ENCODE data around the gene MAMDC2. TPM values are rescaled to one million over a fixed set of nuclear protein-coding genes. Genes with fewer than 3 reads are reported as not detected.

MAMDC2 gene
- total RNA-seq, 1 experiment from 2014 or later: 1.2 TPM

GRCh38 chr9:70111641-70112236, 68.1 kb downstream of the MAMDC2 start:
- Histone ChIP-seq H3K4me2 (ENCODE audit: low read length) (peak overlapping the region; percentile 13), H3K27ac (ENCODE audit: low read depth, low read length) (no peak overlapping the region), H4K20me1 (ENCODE audit: insufficient read depth) (no peaks in the 10 kb centered on the region), H3K79me2 (ENCODE audit: insufficient read depth, low read length) (no peaks in the 10 kb centered on the region), H3K4me3 (replicated peaks in 1 of 2; ENCODE audit: low read depth in 1 of 2, low read length in 2 of 2) (no peak overlapping the region), H2AFZ (ENCODE audit: low read depth, low read length, poor library complexity, severe bottlenecking) (no peak overlapping the region), H3K9me3 (ENCODE audit: control insufficient read depth in 1 of 2, insufficient read depth in 1 of 2, low read depth in 1 of 2, low read length in 2 of 2) (no peaks in the 10 kb centered on the region), H3K9ac (ENCODE audit: low read length) (no peak overlapping the region), H3K27me3 (ENCODE audit: insufficient read depth, low read length) (no peaks in the 10 kb centered on the region), H3K9me2 (ENCODE audit: insufficient read depth) (no peaks in the 10 kb centered on the region), H3K4me1 (ENCODE audit: control insufficient read depth in 1 of 2, insufficient read depth in 2 of 2, low read length in 2 of 2) (peaks cover 4 to 32% of the 10 kb centered on the region in 2 experiments; a peak in 3 of 4 replicates), H3K36me3 (ENCODE audit: control insufficient read depth in 1 of 2, insufficient read depth in 2 of 2, low read length in 2 of 2) (no peaks in the 10 kb centered on the region)
- intact Hi-C loops (cut with micrococcal nuclease): loop anchor here (1.0 to 5.0 kb wide), 4 partner anchors 116 to 689 kb away; no protein-coding TSS in a partner anchor
- ATAC-seq (peak; percentile 34; the same call in 1 of the 2 replicates), DNase-seq (ENCODE audit: low read depth, low spot score) (peak; percentile 44)
- TF ChIP-seq FOSL1 (IDR thresholded peaks at IDR 0.05; ENCODE audit: low read depth) (peak; percentile 28; the same call in 1 of the 2 replicates), RAD21 (IDR thresholded peaks at IDR 0.05; ENCODE audit: low read depth) (no peak), CEBPB (IDR thresholded peaks at IDR 0.05; ENCODE audit: low read depth) (no peak), SP1 (IDR thresholded peaks at IDR 0.05; ENCODE audit: low read depth) (peak; percentile 18; the same call in 1 of the 2 replicates), ATF3 (IDR thresholded peaks at IDR 0.05) (no peak), ZFX (IDR thresholded peaks at IDR 0.05) (no peak)
- ChIA-PET CTCF (interaction anchor here (0.6 to 7.5 kb wide), 25 partner anchors 10 to 523 kb away, joined by 3 to 205 read pairs (median 5); partner anchors contain the start of gene APBA1), POLR2A (interaction anchor here (1.2 to 1.6 kb wide), 2 partner anchors 136 to 141 kb away, joined by 3 to 5 read pairs; no protein-coding TSS in a partner anchor), RAD21 (ENCODE audit: low non-redundant PET in 1 of 2, low total read pairs in 2 of 2, uncharacterized antibody in 2 of 2, unreplicated experiment in 2 of 2) (interaction anchor here (0.9 to 3.2 kb wide), 4 partner anchors 81 to 491 kb away, joined by 3 to 19 read pairs (median 8); no protein-coding TSS in a partner anchor)
- no TSS peak for BruUV-seq (replicated peaks)

GRCh38 chr9:70112981-70113380, 69.3 kb downstream of the MAMDC2 start:
- ChIA-PET POLR2A (interaction anchor here (1.3 to 1.5 kb wide), 2 partner anchors 137 to 165 kb away, joined by 3 read pairs; no protein-coding TSS in a partner anchor), RAD21 (ENCODE audit: low non-redundant PET in 1 of 2, low total read pairs in 2 of 2, uncharacterized antibody in 2 of 2, unreplicated experiment in 2 of 2) (interaction anchor here (1.1 to 3.1 kb wide), 5 partner anchors 141 to 489 kb away, joined by 3 to 12 read pairs (median 4); no protein-coding TSS in a partner anchor), CTCF (interaction anchor here (0.7 to 7.5 kb wide), 38 partner anchors 8 to 690 kb away, joined by 3 to 205 read pairs (median 4); no protein-coding TSS in a partner anchor)
- Histone ChIP-seq H3K27ac (ENCODE audit: low read depth, low read length) (no peak overlapping the region), H3K9me3 (ENCODE audit: control insufficient read depth in 1 of 2, insufficient read depth in 1 of 2, low read depth in 1 of 2, low read length in 2 of 2) (no peaks in the 10 kb centered on the region), H4K20me1 (ENCODE audit: insufficient read depth) (no peaks in the 10 kb centered on the region), H3K4me2 (ENCODE audit: low read length) (no peak overlapping the region), H3K4me1 (ENCODE audit: control insufficient read depth in 1 of 2, insufficient read depth in 2 of 2, low read length in 2 of 2) (peaks cover 4 to 38% of the 10 kb centered on the region in 2 experiments; a peak in 3 of 4 replicates), H3K36me3 (ENCODE audit: control insufficient read depth in 1 of 2, insufficient read depth in 2 of 2, low read length in 2 of 2) (no peaks in the 10 kb centered on the region), H3K9me2 (ENCODE audit: insufficient read depth) (no peaks in the 10 kb centered on the region), H3K4me3 (replicated peaks in 1 of 2; ENCODE audit: low read depth in 1 of 2, low read length in 2 of 2) (no peak overlapping the region), H3K9ac (ENCODE audit: low read length) (no peak overlapping the region), H2AFZ (ENCODE audit: low read depth, low read length, poor library complexity, severe bottlenecking) (no peak overlapping the region), H3K27me3 (ENCODE audit: insufficient read depth, low read length) (no peaks in the 10 kb centered on the region), H3K79me2 (ENCODE audit: insufficient read depth, low read length) (no peaks in the 10 kb centered on the region)
- no TSS peak for BruUV-seq (replicated peaks)
- intact Hi-C loops (cut with micrococcal nuclease): loop anchor here (2.0 to 5.0 kb wide), 3 partner anchors 114 to 690 kb away; no protein-coding TSS in a partner anchor
- ATAC-seq: peak; percentile 33; the same call in 1 of the 2 replicates
- DNase-seq (ENCODE audit: low read depth, low spot score): no peak
- TF ChIP-seq EZH2 (IDR thresholded peaks at IDR 0.05) (no peak), SP1 (IDR thresholded peaks at IDR 0.05; ENCODE audit: low read depth) (0 out of 2 replicates have a peak, but pooled peaks have one; percentile 14)

Data from HCT116 (cell line).